ENCODE results near the gene TAF1B. TPM values are rescaled to one million over a fixed set of nuclear protein-coding genes. Genes with fewer than 3 reads are reported as not detected.

The TAF1B gene
- total and polyA plus RNA-seq, 10 of the 15 experiments (the other 5 are each of a cell fraction or from before 2014, with no cell fraction given): 8.1 to 18.3 (median 12.4) TPM

GRCh38 chr2:9914384-9915065 is 71.3 kb downstream of the TAF1B start:
- peak; percentile 80 for FAIRE-seq
- CTCF ChIA-PET: interaction anchor here (0.6 to 4.4 kb wide), 14 partner anchors 9 to 117 kb away, joined by 3 to 67 read pairs (median 4); partner anchors contain the start of gene TAF1B
- TF ChIP-seq MTA2 (IDR thresholded peaks at IDR 0.05; ENCODE audit: low read depth) (0 out of 2 replicates have a peak, but pooled peaks have one; percentile 37), HDGF (IDR thresholded peaks at IDR 0.05) (no peak), E4F1 (IDR thresholded peaks at IDR 0.05; ENCODE audit: borderline replicate concordance, partially characterized antibody) (no peak), IKZF1 (conservative IDR thresholded peaks at IDR 0.05) (peak; percentile 55), CEBPB (IDR thresholded peaks at IDR 0.05; ENCODE audit: borderline replicate concordance in 1 of 2, low read depth in 2 of 2, low read length in 2 of 2) (no peak), CREM (IDR thresholded peaks at IDR 0.05; ENCODE audit: low read depth) (peak; percentile 84), JUND (IDR thresholded peaks at IDR 0.05; ENCODE audit: low read depth, low read length) (peak; percentile 86), CBX5 (IDR thresholded peaks at IDR 0.05; ENCODE audit: low read depth) (0 out of 2 replicates have a peak, but pooled peaks have one; percentile 41), SIN3A (IDR thresholded peaks at IDR 0.05; ENCODE audit: low read depth, low read length) (no peak), ZSCAN29 (IDR thresholded peaks at IDR 0.05) (no peak), BHLHE40 (IDR thresholded peaks at IDR 0.05; ENCODE audit: borderline replicate concordance in 1 of 2, low read depth in 2 of 2, low read length in 1 of 2) (peak; percentile 98 to 99), RELA (IDR thresholded peaks at IDR 0.05; ENCODE audit: borderline replicate concordance, partially characterized antibody) (no peak), ZNF217 (IDR thresholded peaks at IDR 0.05) (no peak), CHD1 (IDR thresholded peaks at IDR 0.05; ENCODE audit: low read depth, low read length) (no peak), MEF2A (IDR thresholded peaks at IDR 0.05; ENCODE audit: insufficient read depth, low read depth, low read length) (0 out of 2 replicates have a peak, but pooled peaks have one; percentile 7), ZBTB33 (IDR thresholded peaks at IDR 0.05) (no peak), BCL3 (IDR thresholded peaks at IDR 0.05; ENCODE audit: borderline replicate concordance, insufficient read depth, low read depth, low read length, poor library complexity, severe bottlenecking) (peak; percentile 73), ZNF274 (IDR thresholded peaks at IDR 0.05; ENCODE audit: insufficient read depth, insufficient read length) (no peak)

More at GRCh38 chr2:9914384-9915065, 71.3 kb downstream of the TAF1B start:
- intact Hi-C loops (cut with micrococcal nuclease; ENCODE audit: unreplicated experiment): loop anchor here (1.0 to 2.0 kb wide), 2 partner anchors 100 to 116 kb away; no protein-coding TSS in a partner anchor
- in situ Hi-C loops (cut with MboI): no loop called here
- peak overlapping the region; percentile 27; the same call in 1 of the 2 replicates for H3K27ac ChIP-seq (ENCODE audit: control insufficient read depth, insufficient read depth)
- 27% methylated on average over 9 of the region's 9 CpGs for WGBS (ENCODE audit: insufficient coverage, insufficient replicate concordance, low lambda C conversion rate, missing lambda C conversion rate)
- no peaks in the 10 kb centered on the region for H3K9me3 ChIP-seq (replicated peaks; ENCODE audit: control insufficient read depth, insufficient read depth, low read length)
- no TSS peak for BruUV-seq (replicated peaks)
- H3K4me3 ChIP-seq: no peak overlapping the region
- no peaks in the 10 kb centered on the region for H3K27me3 ChIP-seq (replicated peaks in 1 of 2; ENCODE audit: control insufficient read depth in 2 of 2, insufficient read depth in 2 of 2, low read length in 1 of 2)
- no peak overlapping the region for H3K9ac ChIP-seq (ENCODE audit: control insufficient read depth, insufficient read depth, low read length)
- no peaks in the 10 kb centered on the region for H4K20me1 ChIP-seq (ENCODE audit: control insufficient read depth, insufficient read depth)
- peaks cover 9% of the 10 kb centered on the region for H3K4me1 ChIP-seq (ENCODE audit: control insufficient read depth, insufficient read depth, low read length)
- peak overlapping the region; percentile 41; the same call in 1 of the 2 replicates for H3K4me2 ChIP-seq (ENCODE audit: control insufficient read depth, insufficient read depth)
- no peaks in the 10 kb centered on the region for H3K79me2 ChIP-seq (ENCODE audit: control insufficient read depth, insufficient read depth, low read length)
- POLR2A ChIA-PET: interaction anchor here (1.0 to 1.1 kb wide), 2 partner anchors 71 to 113 kb away, joined by 3 to 5 read pairs; partner anchors contain the start of gene TAF1B
- ATAC-seq: peak; percentile 100
- no peak overlapping the region; the same call in 1 of the 2 replicates for H2AFZ ChIP-seq (ENCODE audit: control insufficient read depth, low read depth, low read length)
- RAD21 ChIA-PET (ENCODE audit: unreplicated experiment): interaction anchor here (0.8 to 3.6 kb wide), 5 partner anchors 70 to 145 kb away, joined by 3 to 27 read pairs (median 8); partner anchors contain the start of gene TAF1B
- DNase-seq (ENCODE audit: low read depth, low spot score): peak; percentile 45
- H3K36me3 ChIP-seq (ENCODE audit: control insufficient read depth in 2 of 2, insufficient read depth in 2 of 2, low read length in 1 of 2): peaks cover 3 to 4% of the 10 kb centered on the region in 2 experiments; a peak in 3 of 4 replicates
- SMC1A ChIA-PET (ENCODE audit: uncharacterized antibody, unreplicated experiment): interaction anchor here (0.7 to 3.0 kb wide), 10 partner anchors 12 to 117 kb away, joined by 3 to 21 read pairs (median 6); partner anchors contain the start of gene TAF1B

Measured in GM12878 (cell line).